Thyroid gland (tissue), 4 donors: ENCODE measurements around the gene GSG1L.

ENCODE experiments used
- CTCF ChIP-seq, 6 experiments: fragments of 200-600 bp in 3 of 6; fragments of 450-650 bp in 3 of 6; sonication (generic) in 3 of 6; IDR thresholded peaks; one replicate each; pipeline ENCODE4 v1.5.1; 2016 to 2019; ENCODE audit warnings: antibody characterized with exemption in 6 of 6, mild to moderate bottlenecking in 2 of 6, inconsistent platforms in 1 of 6, moderate library complexity in 1 of 6
- POLR2A ChIP-seq, 2 donors: fragments of 450-650 bp; IDR thresholded peaks; one replicate each; pipeline ENCODE4 v1.6.1; 2017; ENCODE audit warnings: antibody characterized with exemption in 2 of 2, mild to moderate bottlenecking in 2 of 2, moderate library complexity in 1 of 2

- TF ChIP-seq CTCF (IDR thresholded peaks at IDR 0.05) (no peak), POLR2A (IDR thresholded peaks at IDR 0.05) (no peak)
Observed at GRCh38 chr16:27738596-27738995, 324.9 kb downstream of the GSG1L start.
